A673 (cell line): ENCODE data around the gene EYS.

Experiments
- CTCF ChIP-seq: fragments of 300-800, 200-600 bp; sonication (generic); conservative IDR thresholded peaks from 2 replicates; pipeline ENCODE4 v1.5.1; 2017; ENCODE audit warnings: low read depth, mild to moderate bottlenecking, antibody characterized with exemption, low read length, moderate library complexity, mixed read lengths
- EZH2 ChIP-seq: fragments of 200-600 bp; sonication (generic); IDR thresholded peaks from 2 replicates; pipeline ENCODE4 v1.6.1; 2017; ENCODE audit warnings: borderline replicate concordance, low read depth, mild to moderate bottlenecking, mixed read lengths, antibody characterized with exemption, low read length; ENCODE audit not compliant: poor library complexity, severe bottlenecking

- no peak for TF ChIP-seq CTCF
- TF ChIP-seq EZH2 = no peak
Observed at GRCh38 chr6:63716169-63716568, 1990.9 kb downstream of the EYS start.
